ENCODE measurements around the gene NUP214.

NUP214 gene

DNA sequence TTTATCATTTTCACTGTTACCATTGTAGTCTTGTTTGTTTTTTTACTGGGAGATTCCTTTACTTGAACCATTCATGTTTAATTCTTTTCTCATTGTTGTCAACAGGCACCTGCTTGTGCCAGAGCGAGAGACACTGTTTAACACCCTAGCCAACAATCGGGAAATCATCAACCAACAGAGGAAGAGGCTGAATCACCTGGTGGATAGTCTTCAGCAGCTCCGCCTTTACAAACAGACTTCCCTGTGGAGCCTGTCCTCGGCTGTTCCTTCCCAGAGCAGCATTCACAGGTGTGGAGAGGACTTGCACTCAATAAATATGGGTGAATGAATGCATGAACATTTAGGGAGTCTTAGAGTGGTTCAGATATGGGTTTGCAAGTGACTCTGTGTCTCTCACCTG lies 37.5 kb downstream of the NUP214 start:
- TF ChIP-seq, protein P1, sequence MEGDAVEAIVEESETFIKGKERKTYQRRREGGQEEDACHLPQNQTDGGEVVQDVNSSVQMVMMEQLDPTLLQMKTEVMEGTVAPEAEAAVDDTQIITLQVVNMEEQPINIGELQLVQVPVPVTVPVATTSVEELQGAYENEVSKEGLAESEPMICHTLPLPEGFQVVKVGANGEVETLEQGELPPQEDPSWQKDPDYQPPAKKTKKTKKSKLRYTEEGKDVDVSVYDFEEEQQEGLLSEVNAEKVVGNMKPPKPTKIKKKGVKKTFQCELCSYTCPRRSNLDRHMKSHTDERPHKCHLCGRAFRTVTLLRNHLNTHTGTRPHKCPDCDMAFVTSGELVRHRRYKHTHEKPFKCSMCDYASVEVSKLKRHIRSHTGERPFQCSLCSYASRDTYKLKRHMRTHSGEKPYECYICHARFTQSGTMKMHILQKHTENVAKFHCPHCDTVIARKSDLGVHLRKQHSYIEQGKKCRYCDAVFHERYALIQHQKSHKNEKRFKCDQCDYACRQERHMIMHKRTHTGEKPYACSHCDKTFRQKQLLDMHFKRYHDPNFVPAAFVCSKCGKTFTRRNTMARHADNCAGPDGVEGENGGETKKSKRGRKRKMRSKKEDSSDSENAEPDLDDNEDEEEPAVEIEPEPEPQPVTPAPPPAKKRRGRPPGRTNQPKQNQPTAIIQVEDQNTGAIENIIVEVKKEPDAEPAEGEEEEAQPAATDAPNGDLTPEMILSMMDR (IDR thresholded peaks at IDR 0.05), result no peak
- no peak for TF ChIP-seq ZFX (IDR thresholded peaks at IDR 0.05; ENCODE audit: borderline replicate concordance)
- no peak overlapping the region for H3K27ac ChIP-seq

DNA sequence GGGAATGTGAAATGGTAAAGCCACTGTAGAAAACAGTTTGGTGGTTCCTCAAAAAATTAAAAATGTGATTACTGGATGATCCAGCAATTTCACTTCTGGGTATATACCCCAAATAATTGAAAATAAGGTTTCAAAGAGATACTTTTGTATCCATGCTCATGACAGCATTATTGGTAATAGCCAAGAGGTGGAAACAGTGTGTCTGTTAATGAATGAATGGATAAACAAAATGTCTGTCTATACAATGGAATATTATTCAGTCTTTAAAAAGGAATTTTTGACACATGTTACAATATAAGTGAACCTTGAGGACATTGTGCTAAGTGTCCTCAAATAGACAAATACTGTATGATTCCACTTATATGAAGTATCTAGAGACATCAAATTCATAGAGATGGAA lies 40.1 kb downstream of the NUP214 start:
- TF ChIP-seq, protein P1 (IDR thresholded peaks at IDR 0.05), result no peak
- TF ChIP-seq ZFX (IDR thresholded peaks at IDR 0.05; ENCODE audit: borderline replicate concordance), result no peak
- H3K27ac ChIP-seq, result no peak overlapping the region

- TF ChIP-seq, protein P1 (IDR thresholded peaks at IDR 0.05), result no peak
- no peak for TF ChIP-seq ZFX (IDR thresholded peaks at IDR 0.05; ENCODE audit: borderline replicate concordance)
- H3K27ac ChIP-seq, result peak overlapping the region; percentile 4; the same call in 1 of the 2 replicates
Measured at GRCh38 chr9:131167146-131167692, 41.8 kb downstream of the NUP214 start.

DNA sequence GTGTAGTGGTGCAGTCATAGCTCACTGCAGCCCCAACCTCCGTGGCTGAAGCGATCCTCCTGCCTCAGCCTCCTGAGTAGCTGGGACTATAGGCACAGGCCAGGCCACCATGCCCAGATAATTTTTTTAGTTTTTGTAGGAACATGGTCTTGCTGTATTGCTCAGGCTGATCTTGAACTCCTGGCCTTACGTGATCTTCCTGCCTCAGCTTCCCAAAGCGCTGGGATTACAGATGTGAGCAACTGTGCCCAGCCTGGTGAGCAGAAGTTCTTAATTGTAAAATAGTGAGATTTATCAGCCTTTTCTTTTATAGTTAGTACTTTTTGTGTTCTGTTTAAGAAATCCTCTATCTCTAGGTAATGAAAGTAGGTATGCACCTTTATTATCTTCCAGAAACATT lies 42.5 kb downstream of the NUP214 start:
- no peak overlapping the region for H3K27ac ChIP-seq
- TF ChIP-seq, protein P1 (IDR thresholded peaks at IDR 0.05), result no peak
- TF ChIP-seq ZFX (IDR thresholded peaks at IDR 0.05; ENCODE audit: borderline replicate concordance), result no peak

GRCh38 chr9:131169563-131170240 lies 44.3 kb downstream of the NUP214 start:
- TF ChIP-seq ZFX (IDR thresholded peaks at IDR 0.05; ENCODE audit: borderline replicate concordance), result no peak
- TF ChIP-seq, protein P1 (IDR thresholded peaks at IDR 0.05), result no peak
- no peak overlapping the region for H3K27ac ChIP-seq

GRCh38 chr9:131173995-131174394 lies 48.6 kb downstream of the NUP214 start:
- no peak overlapping the region for H3K27ac ChIP-seq
- no peak for TF ChIP-seq ZFX (IDR thresholded peaks at IDR 0.05; ENCODE audit: borderline replicate concordance)
- TF ChIP-seq, protein P1 (IDR thresholded peaks at IDR 0.05), result no peak

DNA sequence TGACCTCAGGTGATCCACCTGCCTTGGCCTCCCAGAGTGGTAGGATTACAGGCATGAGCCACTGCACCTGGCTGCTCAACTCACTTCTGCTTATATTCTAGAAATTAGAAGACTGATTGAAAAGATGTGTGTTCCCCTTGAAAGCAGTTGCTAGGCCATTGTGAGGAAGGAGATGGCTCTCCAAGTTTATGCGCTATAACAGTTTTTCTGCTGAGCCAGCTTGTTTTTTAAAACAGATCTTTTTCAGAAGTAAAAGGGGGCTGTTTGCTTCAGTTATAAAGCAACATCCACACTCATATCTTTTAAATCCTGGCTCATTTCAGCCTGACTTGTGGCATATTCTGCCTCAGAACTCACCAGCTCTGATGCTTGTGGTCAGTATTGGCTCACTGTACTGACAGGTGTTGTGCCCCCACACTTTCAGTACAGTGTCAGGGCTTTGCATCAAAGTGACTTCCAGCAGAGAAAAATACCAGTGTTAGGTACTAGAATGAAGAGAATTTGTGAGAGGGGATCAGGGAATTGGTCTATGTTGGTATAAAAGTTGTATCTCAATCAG lies 49.4 kb downstream of the NUP214 start:
- no peak overlapping the region for H3K27ac ChIP-seq

More for the DNA sequence above, 49.4 kb downstream of the NUP214 start:
- TF ChIP-seq, protein P1 (IDR thresholded peaks at IDR 0.05), result no peak
- TF ChIP-seq ZFX (IDR thresholded peaks at IDR 0.05; ENCODE audit: borderline replicate concordance), result no peak
